SK-N-SH treated with all-trans-retinoic acid at 6 μM for 48 hours (cell line): ENCODE measurements around the gene SETD1A.

Experiments used
- ATAC-seq: fragments of 200-7000 bp; cut with Tn5 transposase; 3 replicates; pipeline ENCODE4 v1.9.1; 2020; ENCODE audit warnings: mild to moderate bottlenecking, moderate library complexity
- ARNTL ChIP-seq: fragments of 450-650 bp; formaldehyde crosslinking; IDR thresholded peaks from 2 replicates; pipeline ENCODE4 v1.5.0; 2020; ENCODE audit warnings: low read depth, mild to moderate bottlenecking, moderate library complexity, borderline replicate concordance
- BACH2 ChIP-seq: fragments of 250-450 bp; sonication (Bioruptor Pico); IDR thresholded peaks from 2 replicates; pipeline ENCODE4 v1.9.0; 2021; ENCODE audit warnings: mild to moderate bottlenecking, borderline replicate concordance
- CREB5 ChIP-seq: fragments of 250-450 bp; sonication (Bioruptor Pico); IDR thresholded peaks from 2 replicates; pipeline ENCODE4 v1.5.1; 2020; ENCODE audit warnings: low read depth, mild to moderate bottlenecking, moderate library complexity
- CSDC2 ChIP-seq: fragments of 250-450 bp; sonication (Bioruptor Pico); IDR thresholded peaks from 2 replicates; pipeline ENCODE4 v1.5.0; 2020; ENCODE audit warnings: mild to moderate bottlenecking, moderate library complexity
- CSRNP3 ChIP-seq: fragments of 250-450 bp; sonication (Bioruptor Pico); IDR thresholded peaks from 2 replicates; pipeline ENCODE4 v1.5.1; 2021; ENCODE audit warnings: mild to moderate bottlenecking, moderate library complexity
- ESRRG ChIP-seq: fragments of 250-450 bp; sonication (Bioruptor Pico); IDR thresholded peaks from 2 replicates; pipeline ENCODE4 v1.6.1; 2021; ENCODE audit warnings: mild to moderate bottlenecking
- GLIS3 ChIP-seq: fragments of 250-450 bp; sonication (Bioruptor Pico); IDR thresholded peaks from 2 replicates; pipeline ENCODE4 v1.5.0; 2020; ENCODE audit warnings: mild to moderate bottlenecking, moderate library complexity
- ISL1 ChIP-seq: fragments of 250-450 bp; sonication (Bioruptor Pico); IDR thresholded peaks from 2 replicates; pipeline ENCODE4 v2.1.2; 2022; ENCODE audit warnings: mild to moderate bottlenecking, moderate library complexity
- OSR1 ChIP-seq: fragments of 250-450 bp; sonication (Bioruptor Pico); IDR thresholded peaks from 2 replicates; pipeline ENCODE4 v1.8.0; 2022; ENCODE audit warnings: moderate library complexity, mild to moderate bottlenecking, inconsistent platforms
- POU6F1 ChIP-seq: fragments of 250-450 bp; sonication (Bioruptor Pico); IDR thresholded peaks from 2 replicates; pipeline ENCODE4 v1.8.0; 2021; ENCODE audit warnings: low read depth, mild to moderate bottlenecking, moderate library complexity, borderline replicate concordance
- TCF4 ChIP-seq: fragments of 250-450 bp; sonication (Bioruptor Pico); IDR thresholded peaks from 2 replicates; pipeline ENCODE4 v1.8.0; 2021; ENCODE audit warnings: mild to moderate bottlenecking, moderate library complexity, borderline replicate concordance
- TOX ChIP-seq: fragments of 250-450 bp; sonication (Bioruptor Pico); IDR thresholded peaks from 2 replicates; pipeline ENCODE4 v1.8.0; 2021; ENCODE audit warnings: mild to moderate bottlenecking, moderate library complexity, borderline replicate concordance
- TSHZ2 ChIP-seq: fragments of 250-450 bp; sonication (Bioruptor Pico); IDR thresholded peaks from 2 replicates; pipeline ENCODE4 v1.5.0; 2020; ENCODE audit warnings: mild to moderate bottlenecking, moderate library complexity
- ZC3H10 ChIP-seq: fragments of 250-450 bp; sonication (Bioruptor Pico); IDR thresholded peaks from 2 replicates; pipeline ENCODE4 v1.5.1; 2021; ENCODE audit warnings: mild to moderate bottlenecking, moderate library complexity
- ZFP3 ChIP-seq: fragments of 250-450 bp; sonication (Bioruptor Pico); IDR thresholded peaks from 2 replicates; pipeline ENCODE4 v1.5.0; 2020; ENCODE audit warnings: mild to moderate bottlenecking, moderate library complexity
- ZFP30 ChIP-seq: fragments of 450-650 bp; formaldehyde crosslinking; IDR thresholded peaks from 2 replicates; pipeline ENCODE4 v1.5.0; 2022; ENCODE audit warnings: mild to moderate bottlenecking, moderate library complexity
- ZNF565 ChIP-seq: fragments of 450-650 bp; formaldehyde crosslinking; conservative IDR thresholded peaks from 2 replicates; pipeline ENCODE4 v1.5.0; 2020; ENCODE audit warnings: low read depth, mild to moderate bottlenecking, moderate library complexity
- ZNF70 ChIP-seq: fragments of 450-650 bp; formaldehyde crosslinking; IDR thresholded peaks from 2 replicates; pipeline ENCODE4 v1.5.0; 2020; ENCODE audit warnings: mild to moderate bottlenecking, moderate library complexity
- ZNF8 ChIP-seq: fragments of 450-650 bp; formaldehyde crosslinking; IDR thresholded peaks from 2 replicates; pipeline ENCODE4 v1.5.0; 2020; ENCODE audit warnings: mild to moderate bottlenecking, moderate library complexity

Gene SETD1A

GRCh38 chr16:31004658-31005057 lies 47.1 kb downstream of the SETD1A start:
- no peak for ATAC-seq
- TF ChIP-seq OSR1 (CRISPR knock-in tag) (no peak), ZNF565 (CRISPR knock-in tag) (no peak), ESRRG (no peak), CSDC2 (no peak), ZFP3 (no peak)
- TF ChIP-seq, all 23 proteins: peak for 0

- TF ChIP-seq GLIS3 (CRISPR knock-in tag) = no peak
- no peak for TF ChIP-seq CSDC2
- no peak for TF ChIP-seq ARNTL
- TF ChIP-seq BACH2 (CRISPR knock-in tag) = no peak
- no peak for TF ChIP-seq ZNF565 (CRISPR knock-in tag)
- no peak for TF ChIP-seq ZFP3
- no peak for TF ChIP-seq TCF4 (CRISPR knock-in tag)
- no peak for ATAC-seq
Measured at GRCh38 chr16:31005350-31006085, 48.0 kb downstream of the SETD1A start.

DNA sequence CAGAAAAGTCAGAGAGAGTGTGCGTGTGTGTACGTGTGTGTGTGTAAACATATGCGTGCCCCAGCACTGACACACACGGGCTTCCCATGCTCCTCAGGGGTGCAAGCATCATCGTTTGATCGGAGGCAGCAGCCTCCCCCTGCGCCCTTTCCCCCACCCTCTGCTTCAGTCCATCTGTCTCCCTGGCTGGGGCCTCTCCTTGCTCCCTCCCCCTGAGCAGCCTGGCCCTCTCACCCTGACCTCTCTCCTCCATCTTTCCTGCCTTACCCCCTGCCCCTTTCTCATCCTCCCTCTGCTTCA lies 48.5 kb downstream of the SETD1A start:
- no peak for ATAC-seq
- TF ChIP-seq ZFP30 (CRISPR knock-in tag) (no peak), ZC3H10 (CRISPR knock-in tag) (no peak), ZFP3 (no peak), TOX (no peak), CREB5 (CRISPR knock-in tag) (no peak), ARNTL (no peak)

- TF ChIP-seq CSDC2 = no peak
- TF ChIP-seq POU6F1 (CRISPR knock-in tag) = no peak
- TF ChIP-seq CREB5 (CRISPR knock-in tag) = no peak
- TF ChIP-seq ZFP3 = no peak
- TF ChIP-seq ZFP30 (CRISPR knock-in tag) = no peak
- TF ChIP-seq ZNF565 (CRISPR knock-in tag) = no peak
- TF ChIP-seq TSHZ2 (CRISPR knock-in tag) = no peak
- no peak for TF ChIP-seq ZC3H10 (CRISPR knock-in tag)
- TF ChIP-seq ZNF70 (CRISPR knock-in tag) = no peak
- no peak for TF ChIP-seq CSRNP3 (CRISPR knock-in tag)
- no peak for TF ChIP-seq ISL1 (CRISPR knock-in tag)
- TF ChIP-seq ZNF8 = no peak
- no peak for ATAC-seq
Measured at GRCh38 chr16:31006589-31006988, 49.0 kb downstream of the SETD1A start.
